Measurements from ENCODE around the gene GDPD1.

Gene GDPD1

DNA sequence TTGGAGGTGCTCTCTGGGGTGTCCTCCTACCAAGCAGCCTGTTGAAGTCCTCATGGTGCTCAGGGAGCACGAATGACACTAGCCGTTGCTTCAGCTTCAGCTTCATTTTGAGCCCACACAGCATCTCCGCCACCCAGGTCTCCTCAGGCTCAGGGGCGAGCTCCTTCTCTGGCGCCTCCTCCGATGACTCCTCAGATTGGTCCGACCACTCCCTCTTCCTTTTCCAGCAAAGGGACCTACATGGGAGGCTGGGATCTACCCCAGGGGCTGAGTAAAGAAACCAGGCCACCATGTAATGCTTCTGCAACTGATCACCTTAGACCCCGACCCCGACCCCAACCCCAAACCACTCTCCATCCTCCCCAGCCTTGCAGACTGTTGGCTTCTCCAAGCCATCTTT, 38.8 kb upstream of the GDPD1 start:
- no peak for DNase-seq (ENCODE audit: insufficient read length, low spot score)
- FAIRE-seq: no peak
- TF ChIP-seq, protein P1, sequence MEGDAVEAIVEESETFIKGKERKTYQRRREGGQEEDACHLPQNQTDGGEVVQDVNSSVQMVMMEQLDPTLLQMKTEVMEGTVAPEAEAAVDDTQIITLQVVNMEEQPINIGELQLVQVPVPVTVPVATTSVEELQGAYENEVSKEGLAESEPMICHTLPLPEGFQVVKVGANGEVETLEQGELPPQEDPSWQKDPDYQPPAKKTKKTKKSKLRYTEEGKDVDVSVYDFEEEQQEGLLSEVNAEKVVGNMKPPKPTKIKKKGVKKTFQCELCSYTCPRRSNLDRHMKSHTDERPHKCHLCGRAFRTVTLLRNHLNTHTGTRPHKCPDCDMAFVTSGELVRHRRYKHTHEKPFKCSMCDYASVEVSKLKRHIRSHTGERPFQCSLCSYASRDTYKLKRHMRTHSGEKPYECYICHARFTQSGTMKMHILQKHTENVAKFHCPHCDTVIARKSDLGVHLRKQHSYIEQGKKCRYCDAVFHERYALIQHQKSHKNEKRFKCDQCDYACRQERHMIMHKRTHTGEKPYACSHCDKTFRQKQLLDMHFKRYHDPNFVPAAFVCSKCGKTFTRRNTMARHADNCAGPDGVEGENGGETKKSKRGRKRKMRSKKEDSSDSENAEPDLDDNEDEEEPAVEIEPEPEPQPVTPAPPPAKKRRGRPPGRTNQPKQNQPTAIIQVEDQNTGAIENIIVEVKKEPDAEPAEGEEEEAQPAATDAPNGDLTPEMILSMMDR (IDR thresholded peaks at IDR 0.05; ENCODE audit: insufficient read depth, missing control alignments): no peak

DNA sequence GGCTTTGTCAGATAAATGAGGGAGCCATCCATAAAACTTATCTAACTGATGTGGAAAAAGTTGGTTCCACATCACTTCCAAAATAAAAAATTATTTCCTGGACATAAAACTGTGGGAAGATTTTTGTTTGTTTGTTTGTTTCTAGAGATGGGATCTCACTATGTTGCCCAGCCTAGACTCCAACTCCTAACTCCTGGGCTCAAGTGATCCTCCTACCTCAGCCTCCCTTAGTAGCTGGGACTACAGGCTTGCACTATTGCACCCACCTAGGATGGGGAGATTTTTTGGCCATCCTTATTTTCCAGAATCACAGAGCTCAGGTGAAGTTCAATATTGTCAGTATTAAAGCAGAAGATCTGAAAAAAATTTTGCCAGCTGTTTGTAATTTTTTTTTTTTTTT, 34.3 kb upstream of the GDPD1 start:
- no peak for FAIRE-seq
- TF ChIP-seq, protein P1 (IDR thresholded peaks at IDR 0.05; ENCODE audit: insufficient read depth, missing control alignments): no peak
- DNase-seq (ENCODE audit: insufficient read length, low spot score): no peak

DNA sequence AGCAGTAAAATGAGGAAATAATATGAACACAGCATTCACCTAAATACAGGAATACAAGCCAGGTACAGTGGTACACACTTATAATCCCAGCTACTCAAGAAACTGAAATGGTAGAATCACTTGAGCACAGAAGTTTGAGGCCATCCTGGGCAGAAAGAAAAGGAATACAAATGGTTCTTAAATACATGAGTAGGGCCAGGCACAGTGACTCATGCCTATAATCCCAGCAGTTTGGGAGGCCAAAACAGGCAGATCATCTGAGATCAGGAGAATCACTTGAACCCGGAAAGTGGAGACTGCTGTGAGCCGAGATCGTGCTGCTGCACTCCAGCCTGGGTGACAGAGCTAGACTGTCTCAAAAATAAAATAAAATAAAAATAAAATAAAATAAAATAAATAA, 33.5 kb upstream of the GDPD1 start:
- TF ChIP-seq, protein P1 (IDR thresholded peaks at IDR 0.05; ENCODE audit: insufficient read depth, missing control alignments): no peak
- FAIRE-seq: no peak
- DNase-seq (ENCODE audit: insufficient read length, low spot score): no peak

GRCh38 chr17:59190806-59191205, 29.5 kb upstream of the GDPD1 start:
- DNase-seq (ENCODE audit: insufficient read length, low spot score): no peak
- TF ChIP-seq, protein P1 (IDR thresholded peaks at IDR 0.05; ENCODE audit: insufficient read depth, missing control alignments): no peak
- no peak for FAIRE-seq

DNA sequence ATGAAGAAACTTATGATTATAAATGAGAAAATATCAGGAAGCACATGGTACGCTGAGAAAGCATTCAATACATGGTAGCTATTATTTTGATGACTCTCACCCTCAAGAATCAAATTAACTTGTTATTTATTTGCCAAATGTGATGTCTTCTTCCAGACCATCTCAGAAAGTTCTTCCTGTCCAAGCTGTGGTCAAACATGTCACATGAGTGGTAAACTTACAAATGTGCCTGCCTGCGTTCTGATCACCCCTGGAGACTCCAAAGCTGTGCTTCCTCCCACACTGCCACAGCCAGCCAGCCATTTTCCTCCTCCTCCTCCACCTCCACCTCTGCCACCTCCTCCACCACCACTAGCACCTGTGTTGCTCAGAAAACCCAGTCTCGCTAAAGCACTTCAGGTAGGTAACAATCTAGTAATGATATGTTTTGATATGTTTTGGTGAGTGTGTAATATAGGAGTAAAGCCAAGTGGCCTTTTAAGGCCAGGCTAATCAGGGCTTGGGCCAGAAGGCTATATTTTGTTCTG, 26.9 kb upstream of the GDPD1 start:
- DNase-seq (ENCODE audit: insufficient read length, low spot score): no peak
- TF ChIP-seq, protein P1 (IDR thresholded peaks at IDR 0.05; ENCODE audit: insufficient read depth, missing control alignments): no peak
- FAIRE-seq: no peak

- FAIRE-seq: no peak
- TF ChIP-seq, protein P1 (IDR thresholded peaks at IDR 0.05; ENCODE audit: insufficient read depth, missing control alignments): no peak
Observed at GRCh38 chr17:59199398-59199797, 20.9 kb upstream of the GDPD1 start.

DNA sequence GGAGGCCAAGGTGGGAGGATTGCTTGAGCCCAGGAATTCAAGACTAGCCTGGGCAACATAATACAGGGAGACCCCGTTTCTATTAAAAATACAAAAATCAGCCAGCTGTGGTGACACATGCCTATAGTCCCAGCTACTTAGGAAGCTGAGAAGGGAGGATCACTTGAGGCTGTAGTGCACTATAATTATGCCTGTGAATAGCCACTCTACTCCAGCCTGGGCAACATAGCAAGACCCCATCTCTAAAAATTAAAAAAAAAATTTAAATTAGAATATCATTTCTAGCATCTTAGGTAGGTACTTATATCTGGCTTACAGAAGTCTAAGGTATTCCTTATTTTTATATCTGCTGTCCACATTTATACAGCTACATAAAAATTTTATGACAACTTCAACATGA, 18.0 kb upstream of the GDPD1 start:
- TF ChIP-seq, protein P1 (IDR thresholded peaks at IDR 0.05; ENCODE audit: insufficient read depth, missing control alignments): no peak
- FAIRE-seq (no peak), DNase-seq (ENCODE audit: insufficient read length, low spot score) (no peak)

More at GRCh38 chr17:59199398-59199797, 20.9 kb upstream of the GDPD1 start:
- DNase-seq (ENCODE audit: insufficient read length, low spot score): no peak

All from D721Med (cell line).